H9 (cell line): ENCODE results near the gene KLHL7. TPM values are rescaled to one million over a fixed set of nuclear protein-coding genes. Genes with fewer than 3 reads are reported as not detected.

ENCODE experiments used
- DNase-seq: peaks from one replicate; pipeline ENCODE4 v3.0.0-alpha.2; 2017
- H2AFZ ChIP-seq: one replicate; pipeline ENCODE4 v1.6.1; 2013; ENCODE audit warnings: mild to moderate bottlenecking, low read length, control low read depth, moderate library complexity
- H2AK5ac ChIP-seq: 2 replicates; pipeline ENCODE4 v1.6.1; 2013; ENCODE audit warnings: low read length, control low read depth, mixed read lengths; ENCODE audit not compliant: insufficient read length
- H2BK120ac ChIP-seq: one replicate; pipeline ENCODE4 v1.6.1; 2013; ENCODE audit warnings: low read depth, mild to moderate bottlenecking, low read length, control low read depth, inconsistent platforms; ENCODE audit not compliant: poor library complexity, severe bottlenecking
- H2BK12ac ChIP-seq: 2 replicates; pipeline ENCODE4 v1.6.1; 2013; ENCODE audit warnings: low read length, control low read depth, mixed read lengths, low read depth; ENCODE audit not compliant: insufficient read length
- H2BK15ac ChIP-seq: 2 replicates; pipeline ENCODE4 v1.6.1; 2013; ENCODE audit warnings: low read depth, low read length, control low read depth
- H2BK20ac ChIP-seq: one replicate; pipeline ENCODE4 v1.6.1; 2013; ENCODE audit warnings: low read depth, mild to moderate bottlenecking, low read length, control low read depth, inconsistent platforms; ENCODE audit not compliant: poor library complexity, severe bottlenecking
- H2BK5ac ChIP-seq: 2 replicates; pipeline ENCODE4 v1.6.1; 2013; ENCODE audit warnings: low read length, control low read depth, mixed read lengths; ENCODE audit not compliant: insufficient read length
- H3K14ac ChIP-seq: 2 replicates; pipeline ENCODE4 v1.6.1; 2013; ENCODE audit warnings: low read length, control low read depth; ENCODE audit not compliant: insufficient read depth
- H3K18ac ChIP-seq: 2 replicates; pipeline ENCODE4 v1.6.1; 2013; ENCODE audit warnings: low read depth, mild to moderate bottlenecking, mixed read lengths, low read length, control low read depth; ENCODE audit not compliant: insufficient read length
- H3K23ac ChIP-seq: 2 replicates; pipeline ENCODE4 v1.6.1; 2013; ENCODE audit warnings: low read length, control low read depth, mixed read lengths, low read depth; ENCODE audit not compliant: insufficient read length
- H3K23me2 ChIP-seq: 2 replicates; pipeline ENCODE4 v1.6.1; 2013; ENCODE audit warnings: low read depth, mild to moderate bottlenecking, mixed read lengths, low read length, control low read depth; ENCODE audit not compliant: insufficient read length, poor library complexity, severe bottlenecking
- H3K27ac ChIP-seq: 2 replicates; pipeline ENCODE4 v1.5.1; 2013; ENCODE audit warnings: low read length, control low read depth, mixed read lengths, low read depth; ENCODE audit not compliant: insufficient read length
- H3K27me3 ChIP-seq: 2 replicates; pipeline ENCODE4 v1.6.1; 2013; ENCODE audit warnings: low read length, control low read depth, inconsistent platforms; ENCODE audit not compliant: insufficient read depth
- H3K4ac ChIP-seq: 2 replicates; pipeline ENCODE4 v1.6.1; 2013; ENCODE audit warnings: low read depth, mild to moderate bottlenecking, control low read depth, inconsistent platforms, low read length, moderate library complexity
- H3K4me1 ChIP-seq: 2 replicates; pipeline ENCODE4 v1.6.1; 2013; ENCODE audit warnings: low read length, control low read depth, inconsistent platforms; ENCODE audit not compliant: insufficient read depth
- H3K4me2 ChIP-seq: 2 replicates; pipeline ENCODE4 v1.6.1; 2013; ENCODE audit warnings: low read length, control low read depth, mixed read lengths; ENCODE audit not compliant: insufficient read length, insufficient read depth
- H3K56ac ChIP-seq: 2 replicates; pipeline ENCODE4 v1.6.1; 2013; ENCODE audit warnings: low read depth, mild to moderate bottlenecking, mixed read lengths, low read length, control low read depth; ENCODE audit not compliant: insufficient read length
- H3K79me1 ChIP-seq: 2 replicates; pipeline ENCODE4 v1.6.1; 2013; ENCODE audit warnings: low read depth, mild to moderate bottlenecking, moderate library complexity, low read length, control low read depth, inconsistent platforms; ENCODE audit not compliant: insufficient read depth, poor library complexity, severe bottlenecking
- H3K79me2 ChIP-seq: 2 replicates; pipeline ENCODE4 v1.6.1; 2013; ENCODE audit warnings: low read length, control low read depth, inconsistent platforms; ENCODE audit not compliant: insufficient read depth
- H3K9ac ChIP-seq: 2 replicates; pipeline ENCODE4 v1.6.1; 2013; ENCODE audit warnings: low read length, control low read depth, mixed read lengths; ENCODE audit not compliant: insufficient read length; ENCODE audit errors: extremely low read depth
- H3K9me3 ChIP-seq: one replicate; pipeline ENCODE4 v1.6.1; 2013; ENCODE audit warnings: low read depth, low read length, inconsistent platforms; ENCODE audit not compliant: control insufficient read depth
- H3T11ph ChIP-seq: one replicate; pipeline ENCODE4 v1.6.1; 2013; ENCODE audit warnings: mild to moderate bottlenecking, low read length, control low read depth, inconsistent platforms
- H4K20me1 ChIP-seq: one replicate; pipeline ENCODE4 v1.6.1; 2013; ENCODE audit not compliant: control insufficient read depth, insufficient read length, insufficient read depth
- H4K5ac ChIP-seq: 2 replicates; pipeline ENCODE4 v1.6.1; 2013; ENCODE audit warnings: low read depth, mild to moderate bottlenecking, mixed read lengths, low read length, control low read depth; ENCODE audit not compliant: insufficient read length
- H4K8ac ChIP-seq: replicated peaks from 2 replicates; pipeline ENCODE4 v1.6.1; 2013; ENCODE audit warnings: low read length, control low read depth, mixed read lengths, low read depth; ENCODE audit not compliant: insufficient read length
- H4K91ac ChIP-seq: 2 replicates; pipeline ENCODE4 v1.6.1; 2013; ENCODE audit warnings: low read depth, mild to moderate bottlenecking, moderate library complexity, mixed read lengths, low read length, control low read depth; ENCODE audit not compliant: insufficient read length
- H3K27ac Mint-ChIP-seq, 3 experiments: 2 replicates in 2 of 3; 3 replicates in 1 of 3; pipeline ENCODE4 v1.8.0; 2020 to 2021; ENCODE audit warnings: mixed read lengths in 3 of 3, mild to moderate bottlenecking in 1 of 3, moderate library complexity in 1 of 3
- H3K27me3 Mint-ChIP-seq: 2 replicates; pipeline ENCODE4 v1.8.0; 2021; ENCODE audit warnings: low read depth, mild to moderate bottlenecking, moderate library complexity, mixed read lengths
- H3K36me3 Mint-ChIP-seq, 3 experiments: 2 replicates in 2 of 3; 3 replicates in 1 of 3; pipeline ENCODE4 v1.8.0; 2020 to 2021; ENCODE audit warnings: low read depth in 3 of 3, mixed read lengths in 3 of 3; ENCODE audit not compliant: insufficient read depth in 1 of 3
- H3K4me1 Mint-ChIP-seq, 2 experiments: 2 replicates each; pipeline ENCODE4 v1.8.0; 2020; ENCODE audit warnings: mixed read lengths in 2 of 2
- H3K4me3 Mint-ChIP-seq, 2 experiments: 2 replicates in 1 of 2; 3 replicates in 1 of 2; pipeline ENCODE4 v1.8.0; 2020 to 2021; ENCODE audit warnings: mild to moderate bottlenecking in 2 of 2, mixed read lengths in 2 of 2, moderate library complexity in 1 of 2
- H3K9me3 Mint-ChIP-seq, 2 experiments: 2 replicates in 1 of 2; 3 replicates in 1 of 2; pipeline ENCODE4 v1.8.0; 2020; ENCODE audit warnings: mild to moderate bottlenecking in 2 of 2, mixed read lengths in 2 of 2, moderate library complexity in 1 of 2
- WGBS: extraction: QIAGEN DNeasy Blood & Tissue Kit; methylation state at CpG from one replicate; pipeline ENCODE4 v1.1.7; 2013; ENCODE audit warnings: missing lambda C conversion rate, low lambda C conversion rate, mixed read lengths; ENCODE audit not compliant: insufficient read length; ENCODE audit errors: extremely low coverage; 5-methylcytosine and 5-hydroxymethylcytosine counted together
- total RNA-seq: library from RNA; stranded (reverse); gene quantifications from 2 replicates; pipeline ENCODE4 v1.2.1, GENCODE V29; 2021
- TF ChIP-seq, protein P1 (sequence below): fragments of 200-600 bp; sonication (generic); conservative IDR thresholded peaks from 3 replicates; pipeline ENCODE4 v1.8.0; 2021; ENCODE audit warnings: antibody characterized with exemption, mild to moderate bottlenecking

Gene KLHL7
- total RNA-seq, 1 experiment from 2014 or later = 56.7 TPM

DNA sequence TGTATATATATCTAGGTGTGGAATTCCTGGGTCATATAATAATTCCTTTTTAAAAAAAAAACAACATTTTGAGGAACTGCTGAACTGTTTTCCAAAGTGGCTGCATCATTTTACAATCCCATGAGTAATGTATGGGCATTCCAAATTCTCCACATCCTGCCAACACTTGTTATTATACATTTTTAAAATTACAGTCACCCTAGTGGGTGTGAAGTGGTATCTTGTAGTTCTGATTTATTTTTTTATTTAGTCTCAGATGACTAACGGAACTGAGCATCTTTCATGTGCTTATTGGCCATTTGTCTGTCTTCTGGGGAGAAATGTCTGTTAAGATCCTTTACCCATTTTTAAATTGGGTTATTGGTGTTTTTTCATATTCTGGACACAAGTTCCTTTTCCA, 12.0 kb upstream of the KLHL7 start:
- Histone ChIP-seq H3K18ac (no peak overlapping the region), H3K79me2 (no peaks in the 10 kb centered on the region), H3K27ac (no peak overlapping the region), H3K9ac (no peak overlapping the region), H2AK5ac (no peak overlapping the region), H2BK12ac (no peak overlapping the region), H3K56ac (no peak overlapping the region), H2BK120ac (no peak overlapping the region), H3K9me3 (no peaks in the 10 kb centered on the region), H4K8ac (no peak overlapping the region), H2BK20ac (no peak overlapping the region), H4K20me1 (no peaks in the 10 kb centered on the region), H3T11ph (no peak overlapping the region), H3K4ac (no peak overlapping the region), H2BK15ac (no peak overlapping the region), H3K79me1 (no peaks in the 10 kb centered on the region), H3K4me2 (no peak overlapping the region), H3K23me2 (no peaks in the 10 kb centered on the region), H4K91ac (no peak overlapping the region), H3K23ac (no peak overlapping the region), H3K27me3 (no peaks in the 10 kb centered on the region), H3K4me1 (no peaks in the 10 kb centered on the region), H2BK5ac (no peak overlapping the region), H4K5ac (no peak overlapping the region), H2AFZ (no peak overlapping the region), H3K14ac (no peak overlapping the region)
- Mint-ChIP-seq H3K4me3 (no peak overlapping the region), H3K27me3 (no peaks in the 10 kb centered on the region), H3K4me1 (no peaks in the 10 kb centered on the region), H3K9me3 (peaks cover 0 to 9% of the 10 kb centered on the region in 2 experiments; a peak in 3 of 5 replicates), H3K36me3 (no peaks in the 10 kb centered on the region), H3K27ac (no peak overlapping the region)
- DNase-seq = no peak
- TF ChIP-seq, protein P1, sequence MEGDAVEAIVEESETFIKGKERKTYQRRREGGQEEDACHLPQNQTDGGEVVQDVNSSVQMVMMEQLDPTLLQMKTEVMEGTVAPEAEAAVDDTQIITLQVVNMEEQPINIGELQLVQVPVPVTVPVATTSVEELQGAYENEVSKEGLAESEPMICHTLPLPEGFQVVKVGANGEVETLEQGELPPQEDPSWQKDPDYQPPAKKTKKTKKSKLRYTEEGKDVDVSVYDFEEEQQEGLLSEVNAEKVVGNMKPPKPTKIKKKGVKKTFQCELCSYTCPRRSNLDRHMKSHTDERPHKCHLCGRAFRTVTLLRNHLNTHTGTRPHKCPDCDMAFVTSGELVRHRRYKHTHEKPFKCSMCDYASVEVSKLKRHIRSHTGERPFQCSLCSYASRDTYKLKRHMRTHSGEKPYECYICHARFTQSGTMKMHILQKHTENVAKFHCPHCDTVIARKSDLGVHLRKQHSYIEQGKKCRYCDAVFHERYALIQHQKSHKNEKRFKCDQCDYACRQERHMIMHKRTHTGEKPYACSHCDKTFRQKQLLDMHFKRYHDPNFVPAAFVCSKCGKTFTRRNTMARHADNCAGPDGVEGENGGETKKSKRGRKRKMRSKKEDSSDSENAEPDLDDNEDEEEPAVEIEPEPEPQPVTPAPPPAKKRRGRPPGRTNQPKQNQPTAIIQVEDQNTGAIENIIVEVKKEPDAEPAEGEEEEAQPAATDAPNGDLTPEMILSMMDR = no peak
- WGBS = no CpG with 5 or more reads among the region's 1 CpG
